ENCODE results near the gene HOXD10.

Gene HOXD10

DNA sequence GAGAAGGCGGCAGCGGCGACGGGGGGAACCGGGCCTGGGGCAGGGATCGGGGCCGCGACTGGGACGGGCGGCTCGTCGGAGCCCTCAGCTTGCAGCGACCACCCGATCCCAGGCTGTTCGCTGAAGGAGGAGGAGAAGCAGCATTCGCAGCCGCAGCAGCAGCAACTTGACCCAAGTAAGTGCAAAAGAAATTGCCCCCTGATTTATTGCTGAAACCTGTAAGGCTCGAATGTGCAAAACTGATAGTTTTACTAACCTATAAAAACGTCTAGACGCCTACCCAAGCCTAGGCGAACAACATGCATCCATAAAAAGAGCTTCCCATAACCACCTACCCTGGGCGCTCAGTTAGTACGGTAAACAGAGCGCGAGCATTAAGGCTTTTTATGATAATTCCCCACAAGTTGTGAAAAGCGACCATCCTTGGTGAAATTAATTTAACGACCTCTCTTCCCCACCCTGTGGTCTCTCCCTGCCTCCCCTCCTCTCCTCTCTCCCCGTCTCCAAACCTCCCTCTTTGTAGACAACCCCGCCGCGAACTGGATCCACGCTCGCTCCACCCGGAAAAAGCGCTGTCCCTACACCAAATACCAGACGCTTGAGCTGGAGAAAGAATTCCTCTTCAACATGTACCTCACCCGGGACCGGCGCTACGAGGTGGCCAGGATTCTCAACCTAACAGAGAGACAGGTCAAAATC, 7.0 kb downstream of the HOXD10 start:
- no peak for DNase-seq

DNA sequence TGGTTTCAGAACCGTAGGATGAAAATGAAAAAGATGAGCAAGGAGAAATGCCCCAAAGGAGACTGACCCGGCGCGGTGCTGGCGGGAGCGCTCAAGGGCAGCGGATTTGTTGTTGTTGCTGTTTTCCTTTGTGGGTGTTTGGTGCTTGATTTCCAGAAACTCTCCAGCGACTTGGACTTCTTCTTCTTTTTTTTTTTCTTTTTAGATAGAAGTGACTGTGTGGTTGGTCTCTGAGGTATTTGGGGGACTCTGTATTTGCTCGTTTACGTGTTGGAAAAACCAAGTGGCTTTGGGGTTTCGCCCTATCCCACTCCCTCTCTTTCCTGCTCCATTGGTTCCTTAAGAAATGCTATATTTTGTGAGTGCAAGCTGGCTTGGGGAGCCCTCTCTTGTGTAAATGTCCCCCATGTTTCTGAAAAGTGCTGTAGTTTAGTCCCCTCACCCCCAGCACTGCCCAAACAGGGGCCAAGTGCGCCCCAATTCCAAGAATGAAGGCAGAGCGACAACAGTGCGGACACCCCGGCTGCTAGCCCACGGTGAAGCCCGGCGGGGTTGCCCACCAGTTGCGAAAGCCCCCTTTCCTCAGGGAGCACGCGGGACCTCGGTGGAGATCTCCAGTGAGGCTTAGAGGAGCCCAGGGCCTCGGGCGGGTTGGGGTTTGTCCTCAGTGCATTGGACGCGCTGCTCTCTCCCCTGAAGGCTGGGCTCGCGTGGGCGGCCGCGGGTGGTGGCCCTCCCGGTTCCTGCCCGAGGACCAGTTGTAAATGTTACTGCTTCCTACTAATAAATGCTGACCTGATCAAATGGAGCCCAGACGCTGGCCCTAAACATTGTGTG, 7.8 kb downstream of the HOXD10 start:
- DNase-seq: no peak

DNA sequence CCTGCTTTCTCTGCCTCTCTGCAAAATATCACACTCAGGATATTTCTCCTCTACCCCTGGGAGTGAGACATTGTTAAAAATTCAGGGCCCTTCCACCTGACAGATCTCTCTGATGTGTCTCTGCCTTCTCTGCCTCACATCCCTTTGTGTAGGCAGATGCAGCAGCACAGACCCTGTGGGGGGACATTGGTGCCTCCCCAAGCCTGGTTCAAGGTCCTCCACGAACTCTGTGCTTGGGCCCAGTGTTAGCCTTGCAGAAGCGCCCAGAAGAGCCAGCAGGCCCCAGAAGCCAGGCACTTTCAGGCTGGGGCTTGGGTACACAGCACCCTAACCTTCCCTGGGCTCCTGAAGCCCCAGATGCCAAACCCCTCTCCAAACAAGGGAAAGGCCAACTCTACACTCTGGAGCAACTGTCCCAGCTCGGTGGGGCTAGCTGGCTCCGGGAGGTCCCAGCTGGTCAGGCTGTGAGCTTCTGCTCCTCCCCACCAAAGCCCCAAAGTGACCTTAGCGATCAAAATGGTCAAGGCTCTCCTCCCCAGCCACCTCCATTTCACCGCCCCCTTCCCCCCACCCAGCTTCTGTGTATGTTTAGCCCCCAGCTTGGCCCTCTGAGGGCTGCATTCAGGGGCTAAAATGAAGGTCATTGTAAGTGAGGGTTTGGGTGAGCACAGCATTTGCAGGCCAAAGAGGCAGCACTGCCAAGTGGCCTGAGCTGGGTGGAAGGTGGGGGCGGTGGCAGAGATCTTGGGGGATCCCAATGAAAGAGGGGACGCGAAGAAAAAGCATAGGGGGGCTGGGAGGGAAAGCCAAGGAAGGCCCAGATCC, 8.6 kb downstream of the HOXD10 start:
- no peak for DNase-seq

DNA sequence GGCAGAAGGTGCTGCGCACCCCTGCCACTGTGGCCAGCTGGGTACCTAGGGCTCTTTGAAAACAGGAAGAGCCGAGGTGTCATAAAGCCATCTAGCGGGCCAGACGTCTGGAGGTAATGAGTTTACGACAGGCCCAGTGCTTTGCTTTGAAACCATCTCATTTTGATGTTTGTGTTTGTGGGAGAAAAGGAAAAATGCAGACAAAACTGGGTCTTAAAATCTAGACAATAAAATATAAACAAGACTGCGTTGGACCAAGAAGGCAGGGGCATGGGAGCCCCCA, 9.1 kb downstream of the HOXD10 start:
- DNase-seq: no peak

DNA sequence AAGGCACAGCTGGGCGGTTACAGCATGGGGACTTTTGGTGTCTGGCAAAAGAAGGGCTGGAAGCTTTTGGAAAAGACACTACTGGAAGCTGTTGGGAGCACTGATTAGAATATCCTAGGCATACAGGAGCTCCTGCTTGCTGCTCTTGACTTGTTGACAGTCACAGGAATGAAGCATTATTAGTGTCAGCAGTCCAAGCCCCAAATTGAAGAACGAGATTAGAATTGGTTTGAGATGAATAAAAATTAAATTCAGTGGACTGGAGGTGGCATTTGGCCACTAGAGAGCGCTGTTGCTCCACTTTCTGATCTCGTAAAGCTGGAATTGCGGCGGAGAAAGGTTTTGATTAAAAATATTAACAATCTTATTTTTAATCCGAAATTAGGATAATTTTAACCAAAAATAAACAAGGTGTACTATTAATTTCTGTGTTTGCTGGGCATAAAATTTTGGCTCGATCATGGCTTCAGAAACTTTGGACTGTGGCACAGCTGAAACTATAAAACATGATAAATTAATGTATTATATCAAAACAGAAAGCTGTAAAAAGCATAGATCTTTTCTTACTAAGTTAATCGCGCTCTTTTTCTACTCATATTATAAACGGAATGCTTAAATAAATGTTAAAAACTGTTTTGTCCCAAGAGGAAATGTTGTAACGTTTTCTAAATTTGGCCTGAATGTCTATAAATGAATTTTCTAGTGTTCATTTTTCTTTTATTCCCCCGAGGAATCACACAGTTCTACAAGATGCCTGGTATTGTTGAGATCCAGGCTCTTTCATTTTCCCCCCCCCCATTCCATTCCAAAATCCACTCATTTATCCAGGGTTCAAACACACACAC, 10.6 kb downstream of the HOXD10 start:
- peak; percentile 14 for DNase-seq

DNA sequence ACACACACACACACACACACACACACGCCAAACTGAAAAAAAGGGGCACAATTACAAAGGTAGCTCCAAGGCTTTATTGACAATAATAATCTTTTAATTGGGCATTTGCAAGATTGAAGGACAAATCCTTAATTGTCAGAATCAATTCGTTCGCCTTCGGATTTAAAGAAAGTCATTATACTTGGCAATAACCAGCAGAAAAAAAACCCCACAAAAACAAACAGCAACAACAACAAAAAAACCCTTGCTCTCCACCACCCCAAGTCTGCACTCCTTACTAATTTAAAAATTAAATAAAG, 11.1 kb downstream of the HOXD10 start:
- no peak for DNase-seq

DNA sequence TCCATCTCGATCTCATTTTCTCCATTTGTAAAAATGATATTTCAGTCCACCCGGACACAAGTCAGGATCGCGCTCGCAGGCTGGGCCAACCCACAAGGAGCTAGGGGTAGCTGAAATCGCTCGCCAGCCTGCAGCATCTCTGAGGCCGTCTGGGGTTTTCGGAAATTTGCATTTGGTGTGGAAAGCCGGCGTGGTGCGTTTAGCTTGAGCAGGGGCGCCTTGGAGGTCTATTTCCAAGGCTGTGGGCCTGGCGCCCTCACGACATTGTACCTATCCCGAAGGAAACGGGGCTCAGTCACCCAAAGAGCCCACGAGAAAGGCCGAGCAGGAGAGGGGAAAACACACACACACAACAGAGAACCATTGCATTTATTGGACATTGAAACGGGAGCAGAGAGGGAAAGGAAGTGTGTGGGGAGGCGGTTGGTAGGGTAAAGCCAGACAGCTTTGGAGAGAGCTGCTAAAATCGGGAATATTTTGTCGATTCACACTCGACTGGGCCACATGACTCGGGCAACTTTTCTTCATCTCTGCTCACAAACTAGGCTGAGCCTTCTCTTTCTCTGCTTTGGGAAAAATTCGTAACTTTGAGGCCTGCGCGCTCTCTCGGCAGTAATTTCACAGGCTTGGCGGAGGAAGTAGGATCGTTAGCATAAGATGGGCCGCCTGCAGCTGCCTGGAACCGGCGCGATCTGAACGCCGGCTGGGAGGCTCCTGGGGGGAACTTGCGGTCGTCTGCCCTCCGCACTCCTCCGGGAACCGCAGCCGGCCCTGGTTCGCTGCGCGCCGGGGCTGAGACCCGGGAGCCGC, 11.8 kb downstream of the HOXD10 start:
- no peak for DNase-seq

DNA sequence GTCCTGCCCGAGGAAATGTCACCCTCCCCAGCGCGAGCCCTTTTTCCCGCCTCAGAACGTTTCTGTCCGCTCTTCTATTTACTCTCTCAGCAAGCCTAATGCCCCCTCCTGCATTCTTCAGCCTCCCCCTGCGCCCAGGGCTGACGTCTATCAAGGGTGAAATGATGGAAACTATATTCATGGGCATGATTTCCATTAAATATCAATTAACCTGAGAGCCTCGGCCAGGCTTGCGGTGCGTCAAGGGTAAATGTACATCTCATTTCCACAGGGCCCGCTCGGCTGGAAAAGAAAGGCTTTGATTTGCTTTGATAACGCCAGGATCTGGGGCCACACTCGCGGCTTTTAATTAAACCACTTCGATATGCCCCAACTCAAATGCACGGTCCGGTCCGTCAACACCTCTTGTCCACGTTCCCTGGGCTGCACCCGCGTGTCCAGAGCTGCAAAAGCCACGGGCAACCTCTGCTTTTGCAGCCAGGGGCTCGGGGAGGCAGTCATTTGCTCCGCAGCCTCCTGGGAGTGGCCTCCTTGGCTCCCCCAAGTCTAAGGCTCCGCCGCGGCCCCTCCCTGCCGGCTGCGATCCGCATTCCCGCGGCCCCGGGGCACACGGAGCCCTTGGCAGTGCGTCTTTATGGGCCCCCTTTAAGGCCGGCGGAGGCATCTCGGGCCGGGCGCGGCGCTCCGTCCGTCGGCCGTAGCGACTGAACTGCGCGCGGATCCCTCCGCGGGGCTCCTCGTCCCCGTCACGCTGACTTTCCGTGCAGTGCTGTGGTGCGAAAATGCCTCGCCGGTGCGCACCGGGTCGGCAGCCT, 12.6 kb downstream of the HOXD10 start, which contains the start of gene HOXD8:
Gene HOXD8, plus strand, starts transcription at position 724 of the 815 bp plus-strand sequence. CDS start 662 bp downstream, outside the sequence.
- peak; percentile 47 for DNase-seq

DNA sequence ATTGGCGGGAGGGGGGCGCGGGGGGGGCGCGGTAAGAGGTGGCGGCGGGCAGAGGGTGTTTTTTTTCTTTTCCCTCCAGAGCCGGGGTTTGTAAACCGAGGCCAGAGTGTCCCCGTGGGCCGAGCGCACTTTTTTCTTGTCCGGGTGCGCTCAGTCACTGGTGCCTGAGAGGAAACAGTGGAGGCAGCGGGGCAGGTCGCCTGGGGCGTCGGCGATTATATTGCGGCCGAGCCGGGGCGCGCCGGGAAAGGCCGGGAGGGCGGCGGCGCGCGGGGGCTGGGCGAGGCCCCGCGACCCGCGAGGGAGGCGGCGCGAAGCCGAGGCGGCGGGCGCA, 13.2 kb downstream of the HOXD10 start:
- no peak for DNase-seq

DNA sequence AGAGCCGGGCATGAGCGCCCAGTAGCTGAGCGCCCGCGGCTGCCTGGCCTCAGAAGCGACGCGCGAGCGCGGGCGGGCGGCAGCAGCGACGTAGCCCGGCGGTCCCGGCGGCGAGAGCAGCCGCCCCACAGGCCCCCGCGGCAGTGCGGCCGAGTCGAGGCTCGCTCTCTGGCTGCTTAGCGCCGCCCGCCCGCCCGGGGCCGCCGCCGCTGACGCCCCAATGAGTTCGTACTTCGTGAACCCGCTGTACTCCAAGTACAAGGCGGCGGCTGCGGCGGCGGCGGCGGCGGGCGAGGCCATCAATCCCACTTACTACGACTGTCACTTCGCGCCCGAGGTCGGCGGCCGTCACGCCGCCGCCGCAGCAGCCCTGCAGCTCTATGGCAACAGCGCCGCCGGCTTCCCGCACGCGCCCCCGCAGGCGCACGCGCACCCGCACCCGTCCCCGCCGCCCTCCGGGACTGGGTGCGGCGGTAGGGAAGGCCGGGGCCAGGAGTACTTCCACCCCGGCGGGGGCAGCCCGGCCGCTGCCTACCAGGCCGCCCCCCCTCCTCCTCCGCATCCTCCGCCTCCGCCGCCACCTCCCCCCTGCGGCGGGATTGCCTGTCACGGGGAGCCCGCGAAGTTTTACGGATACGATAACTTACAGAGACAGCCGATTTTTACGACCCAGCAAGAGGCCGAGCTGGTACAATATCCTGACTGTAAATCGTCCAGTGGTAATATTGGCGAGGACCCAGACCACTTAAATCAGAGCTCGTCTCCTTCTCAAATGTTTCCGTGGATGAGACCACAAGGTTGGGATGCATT, 13.8 kb downstream of the HOXD10 start:
- DNase-seq: no peak

DNA sequence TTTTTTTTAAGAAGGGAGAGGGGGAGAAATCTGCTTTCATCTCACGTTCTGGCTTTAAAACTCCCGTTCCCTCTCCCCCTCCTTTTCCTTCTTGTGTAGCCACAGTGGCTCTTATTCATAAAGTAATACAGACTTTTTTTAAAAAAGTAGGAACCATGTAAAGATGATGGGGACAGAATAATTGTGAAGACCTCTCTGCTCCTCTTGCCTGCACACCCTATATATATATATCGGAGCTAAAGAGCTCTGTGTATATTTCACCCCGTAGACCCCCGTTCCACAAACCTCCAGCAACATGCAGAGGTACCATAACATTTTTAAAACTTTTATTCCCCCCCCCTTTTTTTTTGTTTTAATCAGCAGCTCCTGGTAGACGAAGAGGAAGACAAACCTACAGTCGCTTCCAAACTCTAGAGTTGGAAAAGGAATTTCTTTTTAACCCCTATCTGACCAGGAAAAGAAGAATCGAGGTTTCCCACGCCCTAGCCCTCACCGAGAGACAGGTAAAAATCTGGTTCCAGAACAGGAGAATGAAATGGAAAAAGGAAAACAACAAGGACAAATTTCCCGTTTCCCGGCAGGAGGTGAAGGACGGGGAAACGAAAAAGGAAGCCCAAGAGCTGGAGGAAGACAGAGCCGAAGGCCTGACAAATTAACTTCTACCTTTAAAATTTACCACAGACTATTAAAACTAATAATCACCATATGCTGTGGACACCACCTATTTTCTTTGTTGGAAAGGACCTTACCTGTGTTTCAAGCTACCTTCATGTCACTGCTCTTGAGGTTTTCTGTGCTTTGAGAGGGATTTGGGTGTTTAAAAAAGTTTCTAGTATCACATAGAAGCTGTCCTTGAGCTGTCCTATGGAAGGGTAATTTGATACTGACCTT, 14.6 kb downstream of the HOXD10 start:
- DNase-seq: no peak

DNA sequence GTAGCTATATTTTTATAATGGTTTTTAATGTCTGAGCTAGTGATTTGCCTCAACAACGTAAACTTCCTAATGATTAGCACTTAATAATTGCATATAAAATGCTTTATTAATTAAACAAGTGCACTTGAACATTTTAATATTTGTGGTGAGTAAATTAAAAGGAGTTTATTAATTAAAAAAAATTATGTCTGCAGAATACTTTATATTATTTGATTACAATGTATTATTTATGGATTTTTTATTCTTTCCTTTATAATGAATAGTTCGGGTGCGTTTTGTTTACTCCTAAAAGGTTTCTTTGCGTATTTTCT, 15.2 kb downstream of the HOXD10 start:
- DNase-seq: no peak

DNA sequence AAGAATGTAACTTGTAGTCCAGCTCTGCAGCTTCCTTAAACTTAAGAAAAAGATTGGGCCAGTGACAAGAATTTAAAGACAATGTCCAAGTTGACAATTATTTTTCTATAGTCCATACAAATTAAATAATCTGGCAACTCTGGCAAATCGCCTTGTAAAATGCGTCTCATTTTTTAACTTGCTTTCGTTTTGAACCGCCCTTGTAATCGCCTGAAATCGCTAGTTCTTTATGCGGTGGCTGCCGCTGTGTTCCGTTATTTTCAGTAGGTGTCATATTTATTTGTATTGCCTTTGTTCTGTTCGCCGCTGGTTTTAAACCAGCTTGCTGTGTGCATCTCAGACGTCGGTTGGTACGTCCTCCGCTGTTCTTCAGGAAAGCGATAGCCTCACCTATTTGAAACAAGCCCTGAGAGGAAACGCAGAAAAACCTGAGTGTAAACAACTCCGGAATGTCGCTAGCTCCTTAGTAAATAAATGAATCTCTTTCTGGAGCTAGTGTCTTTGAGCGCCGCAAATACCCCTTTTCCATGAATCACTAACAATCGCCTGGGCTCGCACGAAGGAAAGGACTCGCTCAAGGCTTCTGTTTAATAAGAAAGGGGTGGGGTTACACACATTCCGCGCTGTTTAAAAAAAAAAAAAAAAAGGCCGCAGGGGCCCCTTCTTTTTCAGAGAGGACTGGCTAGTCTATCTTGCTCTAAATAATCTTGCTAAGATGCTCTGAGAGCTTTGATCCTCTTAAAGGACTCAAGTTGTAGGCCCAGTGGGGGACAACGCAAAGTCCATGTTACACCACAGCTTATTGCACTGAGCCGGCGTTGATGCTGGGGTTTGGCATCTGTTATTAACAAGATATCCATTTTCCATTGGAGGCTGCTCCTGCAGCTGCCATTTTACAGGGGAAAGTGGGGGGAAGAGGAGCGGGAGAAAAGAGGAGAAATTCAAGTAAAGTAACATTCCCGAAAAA, 15.9 kb downstream of the HOXD10 start:
- DNase-seq: no peak

DNA sequence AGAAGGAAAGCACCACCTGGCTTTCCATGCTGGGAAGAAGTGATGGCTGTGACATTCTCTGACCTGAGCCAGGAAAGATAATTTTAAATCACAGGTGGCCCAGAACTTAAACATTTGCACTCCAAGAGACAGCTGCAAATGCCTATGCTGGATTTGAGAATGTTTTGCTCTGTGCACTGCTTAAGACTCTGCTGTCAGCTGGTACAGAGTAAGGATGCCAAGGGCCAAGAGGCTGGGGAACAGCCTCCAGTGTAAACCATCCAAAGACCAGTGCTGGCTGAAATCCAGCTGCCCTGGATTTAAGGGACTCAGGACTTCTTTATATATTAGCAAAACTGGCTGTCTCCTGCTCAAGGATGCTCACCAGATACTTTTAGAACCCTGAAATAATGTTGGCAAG, 16.8 kb downstream of the HOXD10 start:
- DNase-seq: no peak

DNA sequence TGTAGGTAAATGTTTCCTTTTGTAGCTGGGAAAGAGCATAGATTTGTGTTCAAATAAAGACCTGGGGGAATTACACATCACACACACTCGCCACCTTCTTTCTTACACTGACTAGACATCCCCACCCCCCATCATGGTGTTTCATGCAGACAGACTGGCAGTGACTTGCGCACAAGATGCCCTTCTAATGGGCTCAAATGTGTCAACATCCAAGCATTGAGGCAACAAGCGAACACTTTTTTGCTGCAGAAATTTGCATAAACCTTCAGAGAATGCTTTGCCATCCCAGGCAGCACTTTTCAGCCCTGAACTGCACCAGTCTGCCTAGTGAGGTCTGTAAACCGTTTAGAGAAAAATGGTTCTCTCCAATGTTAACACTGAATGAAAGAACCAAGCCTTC, 17.5 kb downstream of the HOXD10 start:
- DNase-seq: no peak

DNA sequence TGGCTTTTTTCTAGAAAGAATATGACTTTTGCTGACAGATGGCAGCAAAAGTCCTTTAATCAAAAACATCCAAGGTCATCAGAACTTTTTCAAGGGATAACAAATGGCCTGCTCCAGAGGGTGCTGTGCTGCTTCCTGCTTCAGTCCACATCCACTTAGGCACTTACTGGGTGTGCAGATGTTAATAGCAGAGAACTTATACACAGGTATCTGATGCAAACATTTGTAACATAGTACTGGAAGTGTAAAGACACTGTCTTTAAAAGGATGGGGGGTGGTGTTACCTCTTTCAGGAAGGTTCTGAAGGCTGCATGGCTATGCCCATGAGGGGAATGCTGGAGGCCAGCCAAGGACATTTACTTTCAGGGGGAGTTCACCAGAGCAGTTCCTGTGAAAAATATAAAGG, 18.5 kb downstream of the HOXD10 start:
- no peak for DNase-seq

DNA sequence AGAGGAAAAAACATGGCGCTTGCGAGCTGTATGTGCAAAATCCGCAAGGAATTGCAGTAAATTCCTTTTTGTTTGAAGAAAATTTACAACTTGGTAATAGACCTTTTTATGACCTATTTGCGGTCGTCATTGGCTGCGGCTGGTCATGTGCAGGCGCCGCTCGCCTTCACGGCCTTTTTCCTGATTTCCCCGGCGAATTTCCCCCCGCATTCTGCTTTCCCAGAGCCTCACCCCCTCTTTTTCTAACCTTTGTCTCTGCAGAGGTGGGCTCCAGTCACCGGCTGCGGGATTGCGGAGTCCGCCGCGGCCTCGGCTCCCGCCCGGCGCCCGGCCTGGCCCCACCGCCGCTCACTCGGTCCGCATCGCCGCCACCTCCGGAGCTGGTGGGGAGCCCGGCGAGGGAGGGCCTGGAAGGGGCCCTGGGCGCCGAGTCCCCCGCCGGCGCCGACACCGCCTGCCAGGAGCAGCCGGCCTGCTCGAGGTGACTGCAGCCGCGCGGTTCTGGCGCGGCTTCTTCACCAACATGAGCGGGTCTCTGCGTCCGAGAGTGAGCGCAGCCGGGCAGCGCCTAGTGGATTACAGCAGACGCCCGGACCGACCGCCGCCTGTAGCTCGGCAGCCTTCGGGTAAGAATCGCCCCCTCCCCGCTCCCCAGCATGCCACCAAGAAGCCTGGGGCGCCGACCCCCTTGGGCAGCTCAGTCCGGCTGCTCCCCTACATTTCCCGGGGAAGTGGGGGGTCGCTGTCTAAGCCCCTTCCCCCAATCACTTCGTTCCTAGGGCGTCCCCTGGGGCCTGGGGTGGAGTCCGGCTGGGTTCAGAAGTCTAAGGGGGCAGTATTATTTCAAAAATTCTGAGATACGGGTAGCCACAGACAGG, 20.0 kb downstream of the HOXD10 start:
- DNase-seq: no peak
